ENCODE results near the gene TARM1.
"Not testable (repeated sequence)": the region's sequence is repeated elsewhere in the genome, so short reads cannot be mapped to it uniquely, and the experiment has no call there.

The TARM1 gene

DNA sequence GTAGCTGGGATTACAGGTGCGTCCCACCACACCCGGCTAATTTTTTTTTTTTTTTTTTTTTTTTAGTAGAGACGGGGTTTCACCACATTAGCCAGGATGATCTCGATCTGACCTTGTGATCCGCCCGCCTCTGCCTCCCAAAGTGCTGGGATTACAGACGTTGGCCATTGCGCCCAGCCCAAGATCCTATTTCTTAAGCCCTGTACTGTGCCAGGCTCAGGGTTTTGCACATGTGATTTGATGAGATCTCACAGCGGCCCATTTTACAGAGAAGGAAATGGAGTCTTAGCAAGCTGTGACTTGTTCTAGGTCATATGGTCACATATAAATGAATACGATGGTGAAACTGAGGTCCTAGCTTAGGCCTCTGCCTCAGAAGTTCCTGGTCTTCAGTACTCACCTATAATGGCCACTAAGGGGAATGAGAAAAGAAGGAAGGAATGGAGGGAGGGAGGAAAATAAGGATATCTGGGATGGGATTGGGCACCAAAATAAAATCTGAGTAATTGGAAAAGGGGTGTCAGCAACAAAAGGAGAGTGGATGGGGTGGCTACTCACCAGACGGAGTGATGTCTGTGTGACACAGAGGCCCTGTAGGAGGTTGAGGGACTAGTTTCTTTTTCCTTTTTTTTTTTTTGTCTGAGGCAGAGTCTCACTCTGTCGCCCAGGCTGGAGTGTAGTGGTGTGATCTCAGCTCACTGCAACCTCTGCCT is 18.2 kb upstream of the TARM1 start:
- no peak for DNase-seq

DNA sequence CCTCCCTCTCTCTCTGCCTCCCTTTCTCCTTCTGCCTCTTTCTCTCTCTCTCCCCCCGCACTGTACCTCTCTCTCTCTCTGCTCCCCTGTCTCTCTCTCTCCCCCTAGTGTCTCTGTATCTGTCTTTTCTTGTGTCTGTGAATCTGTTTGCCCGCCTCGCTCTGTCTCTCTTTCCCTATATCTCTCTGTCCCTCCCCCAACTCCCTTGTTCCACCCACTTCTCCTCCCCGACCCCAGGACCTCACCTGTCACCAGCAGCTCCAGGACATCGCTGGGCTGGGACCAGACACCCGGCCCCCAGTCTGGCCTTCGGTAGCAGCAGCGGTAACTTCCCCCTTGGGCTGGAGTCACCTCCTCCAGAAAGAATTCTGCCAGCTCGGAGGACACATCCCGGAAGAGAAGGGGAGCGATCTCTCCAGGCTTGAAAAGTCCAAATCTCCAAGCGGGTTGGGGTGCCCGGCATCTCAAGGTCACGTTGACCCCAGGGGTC is 15.5 kb upstream of the TARM1 start:
- no peak for DNase-seq

DNA sequence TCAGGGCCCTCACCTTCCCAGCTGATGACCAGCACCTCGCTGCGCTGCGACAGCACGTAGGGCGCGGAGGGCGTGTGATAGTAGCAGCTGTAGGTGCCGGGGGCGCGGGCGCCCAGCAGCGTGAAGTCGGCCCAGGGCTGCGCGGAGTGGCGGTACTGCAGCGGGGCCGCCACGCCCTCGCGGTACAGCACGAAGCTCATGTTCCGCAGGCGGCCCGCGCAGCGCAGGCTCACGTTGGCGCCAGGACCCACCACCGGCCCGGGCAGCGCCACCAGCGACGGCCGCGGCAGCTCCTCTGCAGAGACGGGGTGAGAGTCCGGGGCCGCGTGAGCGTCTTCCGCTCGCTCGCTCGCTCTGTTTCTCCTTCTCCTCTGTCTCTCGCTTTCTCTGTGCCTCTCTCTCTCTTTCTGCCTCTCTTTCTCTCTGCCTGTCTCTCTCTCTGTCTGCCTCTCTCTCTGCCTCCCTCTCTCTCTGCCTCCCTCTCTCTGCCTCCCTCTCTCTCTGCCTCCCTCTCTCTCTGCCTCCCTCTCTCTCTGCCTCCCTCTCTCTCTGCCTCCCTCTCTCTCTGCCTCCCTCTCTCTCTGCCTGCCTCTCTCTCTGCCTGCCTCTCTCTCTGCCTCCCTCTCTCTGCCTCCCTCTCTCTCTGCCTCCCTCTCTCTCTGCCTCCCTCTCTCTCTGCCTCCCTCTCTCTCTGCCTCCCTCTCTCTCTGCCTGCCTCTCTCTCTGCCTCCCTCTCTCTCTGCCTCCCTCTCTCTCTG is 14.9 kb upstream of the TARM1 start:
- not testable (repeated sequence) for DNase-seq

GRCh38 chr19:54095136-54095858 is 14.1 kb upstream of the TARM1 start:
- DNase-seq: no peak

GRCh38 chr19:54094426-54095000 is 13.3 kb upstream of the TARM1 start:
- DNase-seq: no peak

DNA sequence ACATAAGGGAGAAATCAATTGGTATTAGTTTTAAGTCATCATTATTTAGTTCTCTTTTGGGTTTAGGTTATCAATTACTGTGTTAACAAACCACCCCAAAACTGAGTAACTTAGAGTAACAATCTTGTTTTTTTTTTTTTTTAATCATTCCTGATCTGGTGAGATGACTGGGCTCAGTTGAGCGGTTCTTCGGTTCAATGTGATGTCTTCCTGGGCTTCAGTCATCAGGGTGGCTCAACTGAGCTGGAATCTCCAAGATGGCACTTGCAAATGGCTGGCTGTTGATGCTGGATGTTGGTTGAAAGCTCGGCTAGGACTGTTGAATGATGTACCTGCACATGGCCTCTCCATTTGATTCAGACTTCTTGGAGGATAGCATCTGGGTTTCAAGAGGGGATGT is 3.2 kb upstream of the TARM1 start:
- no peak for DNase-seq

DNA sequence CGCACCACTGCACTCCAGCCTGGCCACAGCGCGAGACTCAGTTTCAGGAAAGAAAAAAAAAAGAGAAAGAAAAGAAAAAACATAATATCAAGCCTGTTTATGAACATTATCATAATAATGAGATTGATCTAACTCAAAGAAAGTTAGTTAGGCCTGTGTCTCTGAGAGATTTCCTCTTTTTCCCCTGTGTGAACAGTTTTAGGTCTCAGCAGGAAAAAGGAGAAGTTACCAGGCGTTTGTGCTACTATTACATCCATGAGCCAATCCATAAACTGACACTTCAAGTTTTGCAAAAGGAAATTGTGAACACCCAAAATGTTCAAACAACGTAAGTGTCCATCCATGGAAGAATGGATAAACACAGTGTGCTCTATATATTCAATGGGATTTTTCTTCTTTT is 3.8 kb downstream of the TARM1 start:
- no peak for DNase-seq

DNA sequence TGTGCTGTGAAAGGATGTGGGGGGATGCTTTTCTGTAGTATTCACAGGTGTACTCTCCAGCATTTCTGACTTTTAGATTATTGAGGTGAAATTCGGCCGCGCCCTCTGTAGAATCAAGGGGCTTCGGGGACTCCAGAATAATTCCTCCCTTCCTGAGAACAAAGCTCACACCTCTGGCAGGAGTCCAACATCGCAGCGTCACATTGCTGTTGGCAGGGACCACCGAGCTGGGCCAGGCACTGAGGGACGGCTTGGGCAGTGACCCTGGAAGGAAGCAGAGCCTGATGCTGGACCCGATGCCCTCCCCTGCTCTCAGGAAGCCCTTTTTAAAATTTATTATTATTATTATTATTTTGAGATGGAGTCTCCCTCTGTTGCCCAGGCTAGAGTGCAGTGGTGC is 6.3 kb downstream of the TARM1 start:
- no peak for DNase-seq

GRCh38 chr19:54073829-54074228 is 7.3 kb downstream of the TARM1 start:
- DNase-seq: no peak

DNA sequence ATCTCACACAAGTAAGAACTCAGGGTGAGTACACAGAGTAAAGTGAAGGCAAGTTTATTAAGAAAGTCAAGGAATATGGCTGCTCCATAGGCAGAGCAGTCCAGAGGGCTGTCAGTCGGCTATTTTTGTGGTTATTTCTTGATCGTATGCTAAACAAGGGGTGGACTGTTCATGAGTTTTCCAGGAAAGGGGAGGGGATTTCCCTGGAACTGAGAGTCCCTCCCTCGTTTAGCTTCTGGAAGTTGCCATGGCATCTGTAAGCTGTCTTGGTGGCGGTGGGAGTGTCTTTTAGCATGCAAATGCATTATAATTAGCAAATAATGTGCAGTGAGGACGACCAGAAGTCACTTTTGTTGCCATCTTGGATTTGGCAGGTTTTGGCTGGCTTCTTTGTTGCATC is 11.7 kb downstream of the TARM1 start:
- no peak for DNase-seq

DNA sequence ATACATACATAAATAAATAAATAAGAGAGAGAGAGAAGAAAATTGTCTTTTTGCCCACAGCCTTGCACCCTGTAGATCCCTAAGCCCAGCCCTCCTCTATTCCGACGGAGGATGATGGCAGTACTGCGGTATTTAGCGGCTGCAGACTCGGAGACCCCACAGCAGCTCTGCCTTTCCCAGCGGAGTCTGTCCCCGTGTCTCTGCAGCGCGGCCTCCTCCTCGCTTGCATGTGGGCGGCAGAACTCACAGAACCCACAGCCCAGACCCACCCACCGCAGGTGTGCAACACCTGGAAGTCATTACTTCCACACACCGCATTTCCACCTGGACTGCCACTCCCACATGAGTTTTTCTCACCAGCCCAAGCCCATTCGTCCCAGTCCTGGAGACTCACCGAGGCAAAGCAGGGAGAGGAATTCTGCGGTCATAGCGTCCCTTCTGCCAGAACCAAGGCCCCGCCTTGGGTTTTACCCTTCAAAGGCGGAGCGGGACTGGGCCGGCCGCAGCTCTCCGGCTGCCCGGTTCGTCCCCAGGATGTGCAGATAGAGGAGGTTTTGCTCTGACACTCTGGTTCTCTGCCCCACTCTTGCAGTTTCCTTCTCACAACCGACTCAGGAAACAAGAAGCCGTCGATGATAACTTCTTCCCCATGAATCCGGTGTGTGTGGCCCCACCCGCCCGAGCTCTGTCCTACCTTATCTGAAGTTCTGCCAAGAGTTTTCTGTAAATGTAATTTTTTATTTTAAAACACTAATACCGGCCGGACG is 17.6 kb downstream of the TARM1 start, which contains the start of gene VSTM1:
Gene VSTM1 (minus strand): TSS at position 548 of the 767 bp plus-strand sequence. CDS start 120 bp downstream, at position 428.
- DNase-seq: no peak

DNA sequence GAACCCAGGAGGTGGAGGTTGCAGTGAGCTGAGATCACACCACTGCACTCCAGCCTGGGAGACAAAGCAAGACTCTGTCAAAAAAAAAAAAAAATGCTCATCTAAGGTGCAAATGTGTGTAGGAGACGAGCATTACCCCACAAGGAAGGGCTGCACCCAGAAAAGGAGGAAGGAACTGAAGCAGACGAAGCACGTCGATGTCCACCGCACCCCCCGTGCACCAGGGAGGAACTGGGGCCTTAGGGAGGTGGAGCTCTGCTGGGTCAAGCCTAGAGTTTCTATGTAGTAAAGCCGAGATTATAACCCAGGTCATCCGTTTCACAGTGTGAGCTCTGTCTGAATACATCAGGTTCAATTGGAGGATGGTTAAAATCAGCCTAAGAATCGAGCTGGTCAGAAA is 18.5 kb downstream of the TARM1 start:
- DNase-seq: no peak

- DNase-seq: no peak
Measured at GRCh38 chr19:54047616-54048015, 33.5 kb downstream of the TARM1 start.

DNA sequence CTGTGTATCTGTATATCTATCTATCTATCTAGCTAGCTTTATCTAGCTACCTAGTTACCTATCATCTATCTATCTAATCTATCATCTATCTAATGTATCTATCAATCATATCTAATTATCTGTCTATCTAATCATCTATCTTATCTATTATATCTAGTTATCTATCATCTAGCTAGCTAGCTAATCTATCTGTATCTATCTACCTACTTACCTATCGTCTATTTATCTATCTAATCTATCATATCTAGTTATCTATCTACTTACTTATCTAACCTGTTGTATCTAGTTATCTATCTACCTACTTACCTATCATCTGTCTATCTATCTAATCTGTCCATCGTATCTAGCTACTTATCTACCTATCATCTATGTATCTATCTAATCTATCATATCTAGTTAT is 35.4 kb downstream of the TARM1 start:
- DNase-seq: no peak

GRCh38 chr19:54042989-54043388 is 38.2 kb downstream of the TARM1 start:
- no peak for DNase-seq

GRCh38 chr19:54041969-54042606 is 39.1 kb downstream of the TARM1 start:
- no peak for DNase-seq

DNA sequence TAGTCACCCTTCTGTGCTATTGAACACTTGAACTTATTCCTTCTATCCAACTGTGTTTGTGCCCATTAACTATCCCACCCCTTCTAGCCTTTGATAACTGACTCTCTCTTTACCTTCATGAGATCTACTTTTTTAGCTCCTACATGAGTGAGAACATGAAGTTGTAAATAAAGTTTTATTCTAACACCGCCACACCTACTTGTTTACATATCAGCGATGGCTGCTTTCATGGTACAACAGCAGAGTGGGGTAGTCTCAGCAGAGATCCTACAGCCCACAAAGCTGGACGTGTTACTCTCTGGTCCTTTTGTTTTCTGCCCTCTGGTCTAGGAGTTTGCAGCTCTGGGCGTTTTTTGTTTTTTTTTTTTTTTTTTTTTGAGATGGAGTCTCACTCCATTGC is 41.2 kb downstream of the TARM1 start:
- DNase-seq: no peak

DNA sequence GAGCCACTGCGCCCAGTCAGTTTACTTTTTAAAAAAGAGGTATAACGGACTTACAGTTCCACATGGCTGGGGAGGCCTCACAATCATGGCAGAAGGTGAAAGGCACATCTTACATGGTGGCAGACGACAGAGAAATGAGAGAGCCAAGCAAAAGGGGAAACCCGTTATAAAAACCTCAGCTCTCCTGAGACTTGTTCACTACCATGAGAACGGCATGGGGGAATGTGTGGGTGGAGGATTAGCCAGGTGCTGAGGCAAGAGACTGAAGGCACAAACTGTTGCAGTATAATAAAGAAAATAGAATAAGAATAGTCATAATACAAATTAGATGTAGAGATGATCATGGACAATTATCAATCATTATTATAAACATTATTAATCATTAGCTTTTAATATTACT is 44.6 kb downstream of the TARM1 start:
- DNase-seq: not testable (repeated sequence)

DNA sequence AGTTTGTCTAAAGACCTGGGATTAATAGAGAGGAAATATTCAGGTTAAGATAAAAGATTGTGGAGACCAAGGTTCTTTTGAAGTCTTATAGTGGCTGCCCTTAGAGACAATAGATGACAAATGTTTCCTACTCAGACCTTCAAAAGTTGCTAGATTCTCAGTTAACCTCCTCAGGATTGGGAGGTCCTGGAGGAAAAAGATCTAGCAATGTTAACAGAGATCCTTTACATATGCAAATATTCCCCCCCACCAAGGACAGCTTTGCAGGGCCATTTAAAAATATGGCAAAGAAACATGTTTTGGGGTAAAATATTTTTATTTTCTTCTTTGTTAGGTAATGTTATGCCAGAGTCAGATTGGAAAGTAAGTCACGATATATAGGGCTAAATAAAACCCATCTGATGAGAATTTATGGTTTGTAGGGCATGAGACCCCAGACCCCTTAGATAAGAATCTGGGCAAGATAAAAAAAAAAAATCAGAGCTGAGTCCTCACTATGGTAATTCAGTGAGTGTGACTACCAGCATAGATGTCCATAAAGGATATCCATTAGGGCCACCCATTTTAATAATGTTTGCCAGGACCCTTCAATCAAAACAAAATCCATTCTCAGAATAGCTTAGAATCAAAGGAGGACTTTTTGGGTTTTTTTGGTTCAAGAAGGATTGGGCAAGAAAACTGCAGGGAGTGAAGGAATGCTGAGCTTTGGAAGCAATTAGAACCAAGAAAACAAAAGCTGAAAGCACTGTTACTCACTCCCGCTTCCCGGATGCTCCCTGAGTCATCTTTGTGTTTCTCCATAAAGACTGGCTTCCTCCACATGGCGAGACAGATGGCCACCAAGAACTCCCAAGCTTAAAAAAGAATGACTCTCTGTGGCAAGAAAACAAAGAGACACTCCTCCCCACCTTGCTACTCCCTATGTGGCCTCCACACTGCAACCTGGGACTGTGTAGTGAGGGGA is 45.7 kb downstream of the TARM1 start:
- DNase-seq: no peak

DNA sequence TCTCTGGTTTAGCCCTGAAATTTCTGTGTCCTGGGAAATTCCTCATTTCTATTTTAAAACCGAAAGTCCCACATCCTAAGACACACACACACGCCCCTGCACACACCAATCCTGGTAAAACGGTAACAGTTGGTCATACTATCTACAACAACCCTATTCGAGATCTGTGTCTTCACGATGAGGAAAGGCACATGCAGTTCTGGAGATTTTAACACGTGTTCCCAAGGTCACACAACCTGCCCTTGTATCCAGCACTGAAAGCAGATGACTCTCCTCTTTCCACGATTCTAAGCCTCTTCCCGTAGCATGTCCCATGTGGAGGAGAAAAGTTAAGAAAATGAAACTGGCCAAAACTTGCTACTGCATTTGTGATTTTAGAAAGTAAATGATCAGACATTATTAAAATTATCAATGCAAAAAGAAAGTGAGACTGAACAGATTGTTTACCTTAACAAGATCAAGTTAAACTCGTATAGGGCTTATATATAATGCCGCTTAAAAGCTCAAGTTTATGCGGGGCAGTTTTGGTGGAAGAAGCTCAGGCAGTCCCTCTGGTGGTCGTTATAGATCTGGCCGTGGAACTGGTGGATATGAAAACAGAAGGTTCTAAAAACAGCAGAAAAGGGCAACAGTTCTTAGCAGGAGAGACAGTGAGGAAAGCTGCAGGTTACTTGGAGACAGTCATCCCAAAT is 50.1 kb downstream of the TARM1 start:
- DNase-seq: no peak

Measured in DMS79 (cell line).